H1 (cell line): ENCODE measurements around the gene FHL5. TPM values are rescaled to one million over a fixed set of nuclear protein-coding genes. Genes with fewer than 3 reads are reported as not detected.

ENCODE experiments used
- CTCF ChIA-PET: fragments of 300-600 bp; sonication (Branson Sonifier 250); formaldehyde crosslinking; loops from one replicate; lab custom pipeline; 2021; ENCODE audit not compliant: partially characterized antibody; lab: Charles Lee
- POLR2A ChIA-PET: fragments of 300-600 bp; sonication (Branson Sonifier 250); formaldehyde crosslinking; loops from one replicate; lab custom pipeline; 2021; ENCODE audit warnings: inconsistent platforms; ENCODE audit not compliant: partially characterized antibody; lab: Charles Lee
- DNase-seq, 2 experiments: peaks; one replicate each; pipeline versions ENCODE4 v3.0.0 to v3.0.0-alpha.2; 2010 to 2022; ENCODE audit warnings: low spot score in 2 of 2, low read depth in 1 of 2, mixed read lengths in 1 of 2
- FAIRE-seq: peaks from 2 replicates; lab custom pipeline; 2011; peaks lifted over from hg19 to GRCh38; lab: Jason Lieb, UNC
- H2AFZ ChIP-seq: 2 replicates; pipeline ENCODE4 v1.8.1; 2012; ENCODE audit warnings: low read length, inconsistent platforms
- H2AK5ac ChIP-seq: 2 replicates; pipeline ENCODE4 v1.6.1; 2013; ENCODE audit warnings: low read depth, low read length
- H2BK120ac ChIP-seq: replicated peaks from 2 replicates; pipeline ENCODE3; 2013; ENCODE audit warnings: low read depth, low read length, inconsistent platforms
- H2BK12ac ChIP-seq: 2 replicates; pipeline ENCODE4 v1.6.1; 2013; ENCODE audit warnings: low read depth, low read length
- H2BK15ac ChIP-seq: 2 replicates; pipeline ENCODE4 v1.6.1; 2013; ENCODE audit warnings: low read length
- H2BK20ac ChIP-seq: 2 replicates; pipeline ENCODE4 v1.6.1; 2013; ENCODE audit warnings: low read length
- H2BK5ac ChIP-seq: 2 replicates; pipeline ENCODE4 v1.6.1; 2013; ENCODE audit warnings: low read depth, low read length
- H3K14ac ChIP-seq: 2 replicates; pipeline ENCODE4 v1.6.1; 2013; ENCODE audit warnings: inconsistent platforms; ENCODE audit not compliant: insufficient read length
- H3K18ac ChIP-seq: 2 replicates; pipeline ENCODE4 v1.6.1; 2013; ENCODE audit warnings: low read length; ENCODE audit errors: extremely low read depth
- H3K23ac ChIP-seq: 2 replicates; pipeline ENCODE4 v1.6.1; 2013; ENCODE audit warnings: inconsistent platforms; ENCODE audit not compliant: insufficient read length
- H3K23me2 ChIP-seq: 2 replicates; pipeline ENCODE4 v1.6.1; 2013; ENCODE audit warnings: low read depth, low read length
- H3K27ac ChIP-seq: 2 replicates; pipeline ENCODE4 v1.6.1; 2011; ENCODE audit warnings: low read depth, low read length, inconsistent platforms
- H3K27me3 ChIP-seq, 4 experiments: replicated peaks in 1 of 4; 1 replicate in 1 of 4; 2 replicates in 3 of 4; pipeline versions ENCODE4 v1.6.1 to v1.8.1; 2011 to 2013; ENCODE audit warnings: low read length in 3 of 4, mild to moderate bottlenecking in 3 of 4, inconsistent platforms in 2 of 4, mixed read lengths in 2 of 4, moderate library complexity in 1 of 4; ENCODE audit not compliant: control insufficient read depth in 3 of 4, insufficient read depth in 3 of 4; ENCODE audit errors: extremely low read depth in 1 of 4
- H3K36me3 ChIP-seq, 4 experiments: 2 replicates each; pipeline versions ENCODE4 v1.6.1 to v1.8.1; 2011 to 2013; ENCODE audit warnings: mild to moderate bottlenecking in 4 of 4, low read length in 3 of 4, moderate library complexity in 2 of 4, control low read depth in 1 of 4, inconsistent platforms in 1 of 4; ENCODE audit not compliant: insufficient read depth in 4 of 4, control insufficient read depth in 2 of 4
- H3K4ac ChIP-seq: replicated peaks from 2 replicates; pipeline ENCODE3; 2013; ENCODE audit warnings: low read length, low read depth, mixed read lengths, inconsistent platforms; ENCODE audit not compliant: insufficient read length
- H3K4me1 ChIP-seq, 4 experiments: replicated peaks in 1 of 4; 1 replicate in 1 of 4; 2 replicates in 3 of 4; pipeline versions ENCODE4 v1.6.1 to v1.8.1; 2011 to 2013; ENCODE audit warnings: low read length in 3 of 4, inconsistent platforms in 2 of 4, mixed read lengths in 1 of 4; ENCODE audit not compliant: insufficient read depth in 4 of 4, control insufficient read depth in 3 of 4
- H3K4me2 ChIP-seq, 2 experiments: 2 replicates each; pipeline versions ENCODE4 v1.6.1 to v1.8.1; 2011 to 2013; ENCODE audit warnings: low read depth in 2 of 2, low read length in 2 of 2, control low read depth in 1 of 2, inconsistent platforms in 1 of 2, mild to moderate bottlenecking in 1 of 2; ENCODE audit not compliant: insufficient read depth in 1 of 2
- H3K4me3 ChIP-seq, 4 experiments: fragments of 200-600, 300-600 bp in 1 of 4; sonication (generic), shearing (Covaris generic), sonication (Bioruptor Twin) in 1 of 4; 2 replicates each; pipeline versions ENCODE4 v1.5.1 to v1.8.1; 2011 to 2016; ENCODE audit warnings: low read length in 4 of 4, low read depth in 3 of 4, control low read depth in 2 of 4, inconsistent platforms in 2 of 4, mild to moderate bottlenecking in 2 of 4, mixed read lengths in 1 of 4, moderate library complexity in 1 of 4; ENCODE audit not compliant: insufficient read depth in 2 of 4; ENCODE audit errors: extremely low read depth in 1 of 4
- H3K56ac ChIP-seq: replicated peaks from 2 replicates; pipeline ENCODE3; 2013; ENCODE audit warnings: low read depth, mild to moderate bottlenecking, mixed read lengths, low read length, inconsistent platforms; ENCODE audit not compliant: insufficient read length
- H3K79me1 ChIP-seq: 2 replicates; pipeline ENCODE4 v1.6.1; 2013; ENCODE audit warnings: low read depth, low read length, control low read depth
- H3K79me2 ChIP-seq, 2 experiments: 2 replicates each; pipeline versions ENCODE4 v1.6.1 to v1.8.1; 2012 to 2013; ENCODE audit warnings: low read length in 2 of 2, mild to moderate bottlenecking in 2 of 2, inconsistent platforms in 1 of 2; ENCODE audit not compliant: insufficient read depth in 2 of 2, control insufficient read depth in 1 of 2
- H3K9ac ChIP-seq, 4 experiments: replicated peaks in 1 of 4; 1 replicate in 1 of 4; 2 replicates in 3 of 4; pipeline versions ENCODE4 v1.6.1 to v1.8.1; 2011 to 2013; ENCODE audit warnings: low read depth in 3 of 4, low read length in 3 of 4, control low read depth in 2 of 4, mild to moderate bottlenecking in 2 of 4, moderate library complexity in 2 of 4, inconsistent platforms in 1 of 4; ENCODE audit errors: extremely low read depth in 1 of 4
- H3K9me3 ChIP-seq, 2 experiments: 2 replicates each; pipeline versions ENCODE4 v1.6.1 to v1.8.1; 2012 to 2013; ENCODE audit warnings: mild to moderate bottlenecking in 2 of 2, moderate library complexity in 2 of 2, control low read depth in 1 of 2, inconsistent platforms in 1 of 2, low read depth in 1 of 2, low read length in 1 of 2, mixed read lengths in 1 of 2; ENCODE audit not compliant: insufficient read depth in 2 of 2
- H4K20me1 ChIP-seq, 2 experiments: replicated peaks in 1 of 2; 2 replicates each; pipeline versions ENCODE3 to v1.8.1; 2011 to 2013; ENCODE audit warnings: inconsistent platforms in 2 of 2, low read length in 2 of 2, mild to moderate bottlenecking in 1 of 2; ENCODE audit not compliant: insufficient read depth in 2 of 2, control insufficient read depth in 1 of 2
- H4K5ac ChIP-seq: 2 replicates; pipeline ENCODE4 v1.6.1; 2013; ENCODE audit warnings: low read length, low read depth, mixed read lengths, inconsistent platforms; ENCODE audit not compliant: insufficient read length
- H4K8ac ChIP-seq: 2 replicates; pipeline ENCODE4 v1.8.0; 2013; ENCODE audit warnings: mild to moderate bottlenecking, moderate library complexity, low read length, inconsistent platforms; ENCODE audit not compliant: insufficient read depth; ENCODE audit errors: extremely low read depth
- H4K91ac ChIP-seq: replicated peaks from 2 replicates; pipeline ENCODE3; 2013; ENCODE audit warnings: low read length, mixed read lengths, inconsistent platforms; ENCODE audit not compliant: insufficient read length
- BACH1 ChIP-seq: IDR thresholded peaks from 2 replicates; pipeline ENCODE4 v1.6.1; 2012; ENCODE audit warnings: low read length, improper control_type of control experiment
- GABPA ChIP-seq: IDR thresholded peaks from 2 replicates; pipeline ENCODE4 v1.6.1; 2011; ENCODE audit warnings: mild to moderate bottlenecking, low read length, moderate library complexity, borderline replicate concordance; ENCODE audit not compliant: insufficient read depth
- HDAC6 ChIP-seq: IDR thresholded peaks from one replicate; pipeline ENCODE4 v1.7.1; 2012; ENCODE audit warnings: low read depth, mild to moderate bottlenecking, inconsistent platforms, low read length, moderate library complexity
- POLR2A ChIP-seq, 2 experiments: IDR thresholded peaks; 1 replicate in 1 of 2; 2 replicates in 1 of 2; pipeline ENCODE4 v1.6.1; 2011; ENCODE audit warnings: low read depth in 2 of 2, low read length in 2 of 2, mild to moderate bottlenecking in 2 of 2; ENCODE audit errors: control extremely low read depth in 1 of 2
- RNF2 ChIP-seq: fragments of 200-900, 300-1000 bp; sonication (generic); IDR thresholded peaks from 2 replicates; pipeline ENCODE4 v1.7.1; 2016; ENCODE audit warnings: borderline replicate concordance, low read depth, mild to moderate bottlenecking, antibody characterized with exemption, low read length; ENCODE audit not compliant: poor library complexity, severe bottlenecking; ENCODE audit errors: missing control alignments
- RXRA ChIP-seq: IDR thresholded peaks from 2 replicates; pipeline ENCODE4 v1.6.1; 2011; ENCODE audit warnings: low read depth, mild to moderate bottlenecking, low read length, moderate library complexity; ENCODE audit not compliant: insufficient read depth
- TAF7 ChIP-seq: optimal IDR thresholded peaks from 2 replicates; pipeline ENCODE3; 2011; ENCODE audit warnings: low read depth, mild to moderate bottlenecking, inconsistent platforms, low read length, moderate library complexity, borderline replicate concordance
- TBP ChIP-seq: IDR thresholded peaks from 2 replicates; pipeline ENCODE4 v1.6.1; 2011; ENCODE audit warnings: low read depth, low read length, improper control_type of control experiment
- WGBS, 2 experiments: shearing (Covaris generic) in 1 of 2; methylation state at CpG; one replicate each; pipeline versions ENCODE4 v1.1.6 to v1.1.7; 2013 to 2015; ENCODE audit warnings: low lambda C conversion rate in 2 of 2, mixed read lengths in 2 of 2, inconsistent platforms in 1 of 2, low coverage in 1 of 2, missing lambda C conversion rate in 1 of 2; ENCODE audit not compliant: insufficient replicate concordance in 2 of 2, insufficient coverage in 1 of 2, insufficient read length in 1 of 2; ENCODE audit errors: extremely low coverage in 1 of 2, missing lambda C conversion rate in 1 of 2; 5-methylcytosine and 5-hydroxymethylcytosine counted together
- polyA plus RNA-seq, 7 experiments: library from polyadenylated mRNA; depleted of rRNA in 3 of 7; stranded (reverse) in 5 of 7; unstranded in 2 of 7; fragments of >200 nt in 5 of 7; fragments of 200-250 nt in 2 of 7; gene quantifications; 1 replicate in 5 of 7; 2 replicates in 1 of 7; 4 replicates in 1 of 7; pipeline versions ENCODE4 v1.2.1 to v1.2.3, GENCODE V29; 2011 to 2013; ENCODE audit warnings: missing spikeins in 2 of 7, mixed read lengths in 2 of 7
- total RNA-seq: library from RNA; stranded (reverse); fragmentation: NEBNext Ultra II Directional; extraction: Animal tissue kit (Norgen Biotek cat#: 25700); gene quantifications from 2 replicates; pipeline ENCODE4 v1.2.1, GENCODE V29; 2021
- TF ChIP-seq, protein P1 (sequence below): IDR thresholded peaks from 2 replicates; pipeline ENCODE4 v1.6.1; 2011; ENCODE audit warnings: low read depth, mild to moderate bottlenecking, low read length; ENCODE audit not compliant: insufficient read depth

FHL5 gene
- total and polyA plus RNA-seq, 2 of the 8 experiments (the other 6 are each of a cell fraction or from before 2014, with no cell fraction given): not detected

- H2BK20ac ChIP-seq: no peak overlapping the region
- H3K4me2 ChIP-seq: no peak overlapping the region
- H3K36me3 ChIP-seq: no peaks in the 10 kb centered on the region; a peak in 1 of 8 replicates
- WGBS, 2 experiments: 93% methylated on average over 3 of the region's 3 CpGs; no CpG with 5 or more reads in 1 of the 2 experiments
- no peak overlapping the region for H2AFZ ChIP-seq
- no peak overlapping the region for H4K8ac ChIP-seq
- no peak overlapping the region for H3K27ac ChIP-seq
- no peak overlapping the region for H2BK12ac ChIP-seq
- TF ChIP-seq POLR2A (IDR thresholded peaks at IDR 0.05; ENCODE audit: control extremely low read depth in 1 of 2, low read depth in 2 of 2, low read length in 2 of 2) (no peak), RXRA (no peak), GABPA (no peak), TAF7 (no peak), BACH1 (no peak), TBP (no peak), RNF2 (no peak), HDAC6 (no peak)
- TF ChIP-seq, protein P1, sequence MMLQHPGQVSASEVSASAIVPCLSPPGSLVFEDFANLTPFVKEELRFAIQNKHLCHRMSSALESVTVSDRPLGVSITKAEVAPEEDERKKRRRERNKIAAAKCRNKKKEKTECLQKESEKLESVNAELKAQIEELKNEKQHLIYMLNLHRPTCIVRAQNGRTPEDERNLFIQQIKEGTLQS: no peak
- DNase-seq (no peak), FAIRE-seq (no peak)
- POLR2A ChIA-PET: no interaction called here
- H3K23ac ChIP-seq: no peak overlapping the region
- no peaks in the 10 kb centered on the region for H3K79me1 ChIP-seq
- no peak overlapping the region for H3K4ac ChIP-seq
- no peaks in the 10 kb centered on the region for H3K4me1 ChIP-seq
- no peak overlapping the region for H2AK5ac ChIP-seq
- no peak overlapping the region for H3K14ac ChIP-seq
- H3K27me3 ChIP-seq: no peaks in the 10 kb centered on the region
- H2BK15ac ChIP-seq: no peak overlapping the region
- H3K23me2 ChIP-seq: no peaks in the 10 kb centered on the region; the same call in 1 of the 2 replicates
- CTCF ChIA-PET: interaction anchor here (0.6 to 1.2 kb wide), 2 partner anchors 66 to 88 kb away, joined by 4 to 5 read pairs; no protein-coding TSS in a partner anchor
- H3K79me2 ChIP-seq: no peaks in the 10 kb centered on the region
- no peak overlapping the region for H2BK120ac ChIP-seq
- no peak overlapping the region for H3K18ac ChIP-seq
- H2BK5ac ChIP-seq: no peak overlapping the region
- H4K91ac ChIP-seq: no peak overlapping the region
- H3K4me3 ChIP-seq: no peak overlapping the region
- H3K9ac ChIP-seq: no peak overlapping the region
- no peak overlapping the region for H4K5ac ChIP-seq
- H4K20me1 ChIP-seq: no peaks in the 10 kb centered on the region
- no peaks in the 10 kb centered on the region for H3K9me3 ChIP-seq
- no peak overlapping the region for H3K56ac ChIP-seq
Measured at GRCh38 chr6:96649926-96650325, 87.0 kb downstream of the FHL5 start.
